Fibroblast of skin of back (primary cell): ENCODE measurements around the gene MYO1G.
"Not testable (repeated sequence)": the region's sequence is repeated elsewhere in the genome, so short reads cannot be mapped to it uniquely, and the experiment has no call there.

Source experiments
- DNase-seq: peaks from one replicate; pipeline ENCODE4 v3.0.0-alpha.2; 2013

MYO1G gene

DNA sequence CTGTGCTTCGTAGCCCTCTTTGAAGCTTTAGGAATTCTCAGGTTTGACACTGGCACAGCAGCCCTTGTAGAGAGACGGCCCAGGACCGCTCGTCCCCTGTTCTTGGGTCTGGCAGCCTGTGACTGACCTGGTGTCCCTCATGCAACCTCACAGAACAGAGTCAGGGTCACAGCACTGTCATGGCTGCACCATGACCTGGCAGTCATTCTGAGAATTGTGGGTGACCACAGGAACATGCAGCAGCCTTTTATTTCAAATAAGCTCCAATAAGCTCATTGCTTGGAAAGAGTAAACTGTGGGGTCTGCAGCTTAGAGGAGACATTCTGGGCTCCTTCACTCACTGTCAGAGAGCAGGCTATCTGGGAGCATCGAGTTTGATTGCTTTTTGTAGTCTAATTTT, 42.5 kb downstream of the MYO1G start:
- DNase-seq: no peak

DNA sequence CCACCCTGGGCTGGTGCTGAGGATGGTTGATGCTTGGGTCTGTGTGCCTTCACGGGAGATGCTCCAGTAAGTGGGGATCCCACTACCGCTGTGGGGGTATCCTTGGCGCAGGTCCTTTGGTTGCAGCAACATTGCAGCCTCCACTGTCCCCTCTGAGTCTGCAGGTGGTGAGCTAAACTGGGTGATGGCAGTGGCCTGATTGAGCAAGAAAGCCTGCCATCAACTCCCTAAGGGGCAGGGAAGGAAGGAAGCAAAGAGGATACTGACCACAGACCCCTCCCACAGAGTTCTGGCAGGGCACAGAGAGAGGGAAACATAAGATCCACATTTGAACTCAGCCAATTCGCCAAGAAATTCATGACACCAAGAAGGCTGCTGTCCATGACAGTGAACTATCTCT, 43.2 kb downstream of the MYO1G start:
- DNase-seq: no peak

DNA sequence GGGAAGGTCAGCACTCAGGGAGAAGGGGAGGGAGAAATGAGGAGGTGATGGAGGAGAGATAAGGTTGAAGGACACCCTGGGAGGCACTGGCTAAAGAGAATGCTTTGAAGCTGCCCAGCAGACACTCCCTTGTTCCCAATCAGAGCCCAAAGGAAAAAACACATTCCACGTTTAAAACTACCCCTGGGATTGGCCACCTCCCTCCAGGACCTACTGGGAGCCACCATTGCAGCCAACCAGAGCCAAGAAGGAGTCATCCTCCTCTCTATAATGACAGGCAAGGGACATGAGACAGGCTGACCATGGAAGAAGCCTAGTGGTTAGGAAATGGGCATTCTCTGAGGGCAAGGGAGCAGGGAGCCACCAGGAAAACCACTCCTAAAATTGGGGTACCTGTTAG, 43.8 kb downstream of the MYO1G start:
- DNase-seq: no peak

DNA sequence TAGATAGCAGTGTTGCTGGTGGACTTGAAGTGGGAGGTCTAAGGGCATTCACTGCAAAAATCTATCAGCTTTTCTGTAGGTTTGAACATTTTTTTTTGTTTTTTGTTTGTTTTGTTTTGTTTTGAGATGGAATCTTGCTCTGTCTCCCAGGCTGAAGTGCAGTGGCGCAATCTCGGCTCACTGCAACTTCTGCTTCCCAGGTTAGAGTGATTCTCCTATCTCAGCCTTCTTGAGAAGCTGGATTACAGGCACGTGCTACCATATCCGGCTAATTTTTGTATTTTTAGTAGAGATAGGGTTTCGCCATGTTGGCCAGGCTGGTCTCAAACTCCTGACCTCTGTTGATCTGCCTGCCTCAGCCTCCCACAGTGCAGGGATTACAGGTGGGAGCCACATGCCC, 44.3 kb downstream of the MYO1G start:
- not testable (repeated sequence) for DNase-seq

DNA sequence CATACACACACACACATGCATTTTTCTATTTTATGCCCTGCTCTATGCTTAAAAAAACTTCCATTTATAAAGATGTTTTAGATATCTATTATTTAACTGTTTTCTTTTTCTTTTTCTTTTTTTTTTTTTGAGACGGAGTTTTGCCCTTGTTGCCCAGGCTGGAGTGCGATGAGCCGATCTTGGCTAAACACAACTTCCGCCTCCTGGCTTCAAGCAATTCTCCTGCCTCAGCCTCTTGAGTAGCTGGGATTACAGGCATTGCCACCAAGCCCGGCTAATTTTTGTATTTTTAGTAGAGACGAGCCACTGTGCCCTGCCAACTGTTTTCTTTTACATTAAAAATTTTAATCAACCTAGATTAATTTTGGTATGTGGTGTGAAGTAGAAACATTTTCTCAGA, 47.9 kb downstream of the MYO1G start:
- no peak for DNase-seq

DNA sequence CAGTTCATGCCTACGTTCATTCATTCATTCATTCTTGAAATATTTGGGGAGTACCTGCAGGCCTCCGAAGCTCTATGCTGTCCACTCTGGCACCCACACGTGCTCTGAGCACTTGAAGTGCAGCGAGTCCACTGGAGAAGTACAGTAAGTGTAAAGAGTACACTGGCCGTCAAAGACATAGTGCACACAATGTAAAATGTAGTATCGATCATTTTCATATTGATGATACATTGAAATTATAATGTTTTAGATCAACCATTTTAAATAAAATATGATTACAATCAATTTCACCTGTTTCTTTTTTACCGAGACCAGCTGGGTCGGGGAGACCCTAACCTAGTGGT, 56.5 kb downstream of the MYO1G start:
- no peak for DNase-seq

DNA sequence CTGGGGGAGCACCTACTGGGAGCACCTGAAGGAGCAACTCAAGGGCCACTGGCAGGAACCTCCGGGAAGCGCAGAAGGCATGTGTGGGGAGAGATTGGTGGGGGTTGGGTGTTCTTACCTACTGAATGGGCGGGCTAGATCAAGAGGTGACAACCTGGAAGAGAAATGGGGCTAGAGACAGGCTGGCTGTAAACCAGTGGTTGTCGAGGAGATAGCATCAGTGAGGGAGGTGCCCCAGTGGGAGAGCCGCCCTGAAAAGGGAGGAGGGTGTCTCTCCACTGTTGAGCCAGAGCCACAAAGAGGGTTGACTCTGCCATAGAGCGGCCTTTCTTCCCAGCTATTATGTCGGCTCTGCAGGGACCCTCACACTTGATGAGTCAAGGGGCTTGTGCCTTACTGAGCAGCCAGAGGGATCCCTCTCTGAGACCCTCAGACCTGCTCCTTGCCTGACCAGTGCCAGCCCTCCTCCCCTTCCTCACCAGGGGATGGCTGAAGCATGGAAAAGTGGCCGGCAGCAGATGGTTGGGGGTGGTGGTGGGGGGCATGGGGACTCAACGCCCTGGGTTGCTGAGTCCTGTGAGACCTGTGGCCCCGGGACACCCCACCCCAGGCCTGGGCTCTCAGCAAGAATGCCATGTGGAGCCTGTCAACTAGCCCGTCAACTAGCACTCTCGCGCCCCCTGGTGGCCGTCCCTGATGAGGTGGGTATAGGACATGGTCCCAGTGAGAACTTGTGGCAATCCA, 57.0 kb downstream of the MYO1G start:
- peak; percentile 69 for DNase-seq

DNA sequence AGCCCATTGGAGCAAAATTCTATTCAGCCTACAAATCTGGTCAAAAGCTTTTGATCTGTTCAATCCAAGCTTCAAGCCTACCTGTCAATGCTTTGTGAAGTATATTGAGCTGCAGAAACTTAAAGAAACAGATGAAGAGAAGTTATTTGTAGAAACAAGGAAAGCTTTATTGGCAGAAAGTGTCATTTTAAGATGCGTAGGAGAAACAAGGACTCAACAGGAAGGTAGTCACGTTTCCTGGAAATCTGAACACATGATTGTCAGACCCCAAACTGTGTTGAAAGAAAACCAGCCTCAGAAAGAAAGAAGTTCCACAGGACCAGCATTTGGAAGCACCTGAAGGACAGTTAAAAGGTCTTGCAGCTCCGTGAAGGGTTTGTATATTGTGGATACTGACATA, 58.7 kb downstream of the MYO1G start:
- DNase-seq: no peak

DNA sequence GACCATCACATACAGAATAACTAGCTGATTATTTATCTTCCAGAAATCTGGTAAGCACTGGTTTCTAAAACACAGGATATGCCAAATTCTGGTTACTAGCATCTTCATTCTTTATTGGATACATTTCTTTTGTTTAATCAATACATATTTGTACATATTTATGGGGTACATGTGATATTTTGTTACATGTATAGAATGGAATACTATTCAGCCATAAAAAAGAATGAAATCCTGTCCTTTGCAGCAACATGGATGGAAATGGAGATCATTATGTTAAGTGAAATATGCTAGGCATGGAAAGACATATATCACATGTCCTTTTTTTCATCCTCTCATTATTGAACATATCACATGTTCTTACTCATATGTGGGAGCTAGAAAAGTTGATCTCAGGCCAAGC, 60.8 kb downstream of the MYO1G start:
- DNase-seq: no peak

DNA sequence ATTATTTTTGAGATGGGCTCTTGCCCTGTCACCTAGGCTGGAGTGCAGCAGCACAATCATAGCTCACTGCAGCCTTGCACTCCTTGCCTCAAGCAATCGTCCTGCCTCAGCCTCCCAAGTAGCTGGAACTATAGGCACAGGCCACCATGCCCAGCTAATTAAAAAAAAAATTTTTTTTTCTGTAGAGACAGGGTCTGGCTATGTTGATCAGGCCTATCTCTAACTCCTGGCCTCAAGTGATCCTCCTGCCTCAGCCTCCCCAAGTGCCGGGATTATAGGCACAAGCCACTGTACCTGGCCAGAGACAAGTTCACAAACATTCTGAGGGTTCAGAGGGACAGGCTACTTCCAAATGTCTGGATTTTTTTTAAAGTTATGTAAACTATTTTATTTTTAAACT, 61.4 kb downstream of the MYO1G start:
- DNase-seq: no peak

DNA sequence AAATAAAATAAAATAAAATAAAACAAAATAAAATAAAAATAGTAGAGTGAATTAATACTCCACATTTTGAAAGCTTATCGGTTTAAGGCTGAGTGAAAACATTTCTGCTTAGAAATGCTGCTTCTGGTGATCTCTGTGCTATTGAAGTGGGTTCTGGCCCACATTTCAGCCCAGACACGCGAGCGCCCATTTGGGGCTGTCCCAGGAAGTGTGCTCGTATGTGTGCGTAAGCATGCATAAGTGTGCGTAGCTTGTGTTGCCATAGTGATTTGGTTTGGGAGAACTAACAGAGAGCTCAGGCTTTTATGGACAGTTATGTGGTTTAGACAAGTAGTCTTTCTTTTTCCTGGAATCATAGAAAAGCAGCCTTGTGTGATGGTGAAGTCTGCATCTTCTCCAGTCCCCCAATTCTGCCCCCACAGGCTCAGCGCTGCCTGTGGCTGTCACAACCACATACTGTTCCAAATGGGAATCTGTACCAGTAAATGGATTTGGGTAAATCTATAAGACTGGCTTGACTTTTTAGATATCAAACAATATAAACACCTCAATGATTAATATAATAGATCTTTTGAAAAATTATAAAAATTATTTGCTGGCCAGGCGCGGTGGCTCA, 63.7 kb downstream of the MYO1G start:
- no peak for DNase-seq

DNA sequence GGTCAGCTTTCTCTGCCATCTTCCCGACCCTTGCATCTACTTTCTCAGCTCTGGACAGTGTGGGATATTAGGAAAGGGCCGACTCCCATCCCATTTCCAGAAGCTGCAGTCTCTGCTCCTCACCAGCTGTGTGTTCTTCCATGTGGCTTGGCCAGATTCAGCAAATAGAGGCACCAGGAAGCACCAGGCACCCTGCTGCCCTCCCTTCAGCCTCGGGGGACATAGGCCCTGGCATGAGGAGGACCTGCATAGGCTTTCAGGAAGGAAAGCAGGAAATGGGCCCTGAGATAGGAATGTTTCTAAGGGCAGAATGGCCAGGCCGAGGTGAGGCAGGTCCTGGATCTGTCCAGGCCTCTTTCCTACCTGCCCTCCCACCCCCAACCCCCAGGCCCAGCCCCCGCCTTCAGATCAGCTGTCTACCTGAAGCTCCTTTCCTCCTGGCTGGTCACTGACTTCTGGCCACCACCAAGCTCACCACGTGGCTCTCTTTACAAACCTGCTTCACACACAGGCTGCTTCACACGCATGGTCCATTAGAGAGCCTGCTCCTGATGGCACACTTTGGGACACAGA, 66.0 kb downstream of the MYO1G start:
- no peak for DNase-seq
